Measurements from ENCODE around the gene TM4SF18. TPM values are rescaled to one million over a fixed set of nuclear protein-coding genes. Genes with fewer than 3 reads are reported as not detected.

Gene TM4SF18
- total and polyA plus RNA-seq, 11 donors: 4.5 to 19.9 (median 8.9) TPM

- Histone ChIP-seq H3K27me3 (no peaks in the 10 kb centered on the region), H3K36me3 (peaks cover 0 to 61% (median 35%) of the 10 kb centered on the region in 9 donors), H3K27ac (peak overlapping the region in 10 of 12 donors; percentile 41 to 90 (median 84)), H3K4me1 (peaks cover 0 to 71% (median 31%) of the 10 kb centered on the region in 12 donors), H3K9me3 (no peaks in the 10 kb centered on the region), H3K4me3 (peak overlapping the region in 10 of 12 donors; percentile 40 to 73 (median 62))
- ATAC-seq (no peak), DNase-seq (no peak)
- WGBS, 4 donors: 45 to 58% (median 56%) methylated on average over 1 of the region's 1 CpG
- intact Hi-C loops (cut with DNase I): no loop called here
- no peak for TF ChIP-seq POLR2A (IDR thresholded peaks at IDR 0.05)
- TF ChIP-seq CTCF (IDR thresholded peaks at IDR 0.05): no peak
Observed at GRCh38 chr3:149374391-149374790, 41.0 kb upstream of the TM4SF18 start.

GRCh38 chr3:149373235-149374125, 40.0 kb upstream of the TM4SF18 start:
- TF ChIP-seq POLR2A (IDR thresholded peaks at IDR 0.05): no peak
- no peak for TF ChIP-seq CTCF (IDR thresholded peaks at IDR 0.05)
- Histone ChIP-seq H3K4me3 (peak overlapping the region in 10 of 12 donors; percentile 9 to 73 (median 62)), H3K27me3 (no peaks in the 10 kb centered on the region), H3K36me3 (peaks cover 0 to 70% (median 35%) of the 10 kb centered on the region in 9 donors), H3K9me3 (no peaks in the 10 kb centered on the region), H3K4me1 (peaks cover 0 to 68% (median 24%) of the 10 kb centered on the region in 12 donors), H3K27ac (peak overlapping the region; percentile 11 to 90 (median 80))
- DNase-seq (no peak), ATAC-seq (no peak)
- 39 to 60% (median 52%) methylated on average over 2 of the region's 2 CpGs for WGBS, 4 donors
- intact Hi-C loops (cut with DNase I): no loop called here

GRCh38 chr3:149371723-149372114, 38.3 kb upstream of the TM4SF18 start:
- DNase-seq: no peak
- no peak for TF ChIP-seq POLR2A (IDR thresholded peaks at IDR 0.05)
- TF ChIP-seq CTCF (IDR thresholded peaks at IDR 0.05): no peak
- 64 to 68% (median 65%) methylated on average over 2 of the region's 2 CpGs for WGBS, 4 donors
- Histone ChIP-seq H3K36me3 (peaks cover 0 to 72% (median 35%) of the 10 kb centered on the region in 9 donors), H3K27me3 (no peaks in the 10 kb centered on the region), H3K27ac (peak overlapping the region in 11 of 12 donors; percentile 4 to 90 (median 66)), H3K9me3 (no peaks in the 10 kb centered on the region), H3K4me3 (peak overlapping the region in 8 of 12 donors; percentile 16 to 73 (median 62)), H3K4me1 (peaks cover 0 to 68% (median 18%) of the 10 kb centered on the region in 12 donors)
- intact Hi-C loops (cut with DNase I): no loop called here
- ATAC-seq: no peak

- intact Hi-C loops (cut with DNase I): no loop called here
Observed at GRCh38 chr3:149371001-149371722, 37.7 kb upstream of the TM4SF18 start.

More at GRCh38 chr3:149371001-149371722, 37.7 kb upstream of the TM4SF18 start:
- H3K27ac ChIP-seq: peak overlapping the region in 11 of 12 donors; percentile 11 to 90 (median 66)
- no peaks in the 10 kb centered on the region for H3K9me3 ChIP-seq
- ATAC-seq (peak in 3 of 4 donors; percentile 6 to 38 (median 20)), DNase-seq (no peak)
- no peaks in the 10 kb centered on the region for H3K27me3 ChIP-seq
- peaks cover 0 to 72% (median 35%) of the 10 kb centered on the region in 9 donors for H3K36me3 ChIP-seq
- H3K4me1 ChIP-seq: peaks cover 0 to 68% (median 18%) of the 10 kb centered on the region in 12 donors
- H3K4me3 ChIP-seq: peak overlapping the region in 9 of 12 donors; percentile 2 to 73 (median 59)
- TF ChIP-seq POLR2A (IDR thresholded peaks at IDR 0.05): no peak
- no peak for TF ChIP-seq CTCF (IDR thresholded peaks at IDR 0.05)
- WGBS, 4 donors: 51 to 61% (median 56%) methylated on average over 7 of the region's 7 CpGs
